ENCODE results near the gene C6orf132.
"Not testable (repeated sequence)": the region's sequence is repeated elsewhere in the genome, so short reads cannot be mapped to it uniquely, and the experiment has no call there.

C6orf132 gene

GRCh38 chr6:42152528-42153213 lies 10.3 kb upstream of the C6orf132 start:
- not testable (repeated sequence) for H3K27ac Mint-ChIP-seq; H3K36me3 Mint-ChIP-seq; H3K27me3 Mint-ChIP-seq; H3K4me3 Mint-ChIP-seq; H3K4me1 Mint-ChIP-seq (ENCODE audit: low read depth); H3K9me3 Mint-ChIP-seq (ENCODE audit: low read depth)

GRCh38 chr6:42152024-42152423 lies 9.6 kb upstream of the C6orf132 start:
- H3K27me3 Mint-ChIP-seq = no peaks in the 10 kb centered on the region
- H3K4me1 Mint-ChIP-seq (ENCODE audit: low read depth) = no peaks in the 10 kb centered on the region
- no peak overlapping the region for H3K27ac Mint-ChIP-seq

GRCh38 chr6:42150254-42150653 lies 7.8 kb upstream of the C6orf132 start:
- H3K36me3 Mint-ChIP-seq = no peaks in the 10 kb centered on the region
- H3K4me3 Mint-ChIP-seq = no peak overlapping the region
- no peak overlapping the region for H3K27ac Mint-ChIP-seq
- no peaks in the 10 kb centered on the region for H3K4me1 Mint-ChIP-seq (ENCODE audit: low read depth)
- H3K27me3 Mint-ChIP-seq = no peaks in the 10 kb centered on the region
- no peaks in the 10 kb centered on the region for H3K9me3 Mint-ChIP-seq (ENCODE audit: low read depth)

More at GRCh38 chr6:42152024-42152423, 9.6 kb upstream of the C6orf132 start:
- Mint-ChIP-seq H3K4me3 (no peak overlapping the region), H3K36me3 (no peaks in the 10 kb centered on the region), H3K9me3 (ENCODE audit: low read depth) (no peaks in the 10 kb centered on the region)

DNA sequence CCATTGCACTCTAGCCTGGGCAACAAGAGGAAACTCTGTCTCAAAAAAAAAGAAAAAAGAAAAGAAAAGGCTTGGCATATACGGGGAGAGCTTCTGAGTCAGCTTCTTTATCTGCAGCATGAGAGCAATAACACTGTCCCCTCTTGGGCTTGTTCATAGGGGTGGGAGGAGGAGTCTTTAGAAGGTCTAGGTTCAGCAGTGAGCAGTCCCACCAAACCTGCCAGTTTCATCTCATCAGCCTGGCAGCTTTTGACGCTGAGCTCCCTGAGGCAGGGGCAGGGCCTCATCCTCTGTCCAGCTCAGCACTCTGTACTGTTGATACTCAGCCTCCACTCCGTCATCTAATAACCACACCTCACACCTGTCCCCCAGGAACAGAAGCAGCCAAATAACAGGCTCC lies 5.6 kb upstream of the C6orf132 start:
- no peak overlapping the region for H3K27ac Mint-ChIP-seq
- peaks cover 8% of the 10 kb centered on the region for H3K27me3 Mint-ChIP-seq
- H3K36me3 Mint-ChIP-seq = peaks cover 2% of the 10 kb centered on the region
- peaks cover under 1% of the 10 kb centered on the region for H3K4me1 Mint-ChIP-seq (ENCODE audit: low read depth)
- H3K4me3 Mint-ChIP-seq = no peak overlapping the region
- no peaks in the 10 kb centered on the region for H3K9me3 Mint-ChIP-seq (ENCODE audit: low read depth)

DNA sequence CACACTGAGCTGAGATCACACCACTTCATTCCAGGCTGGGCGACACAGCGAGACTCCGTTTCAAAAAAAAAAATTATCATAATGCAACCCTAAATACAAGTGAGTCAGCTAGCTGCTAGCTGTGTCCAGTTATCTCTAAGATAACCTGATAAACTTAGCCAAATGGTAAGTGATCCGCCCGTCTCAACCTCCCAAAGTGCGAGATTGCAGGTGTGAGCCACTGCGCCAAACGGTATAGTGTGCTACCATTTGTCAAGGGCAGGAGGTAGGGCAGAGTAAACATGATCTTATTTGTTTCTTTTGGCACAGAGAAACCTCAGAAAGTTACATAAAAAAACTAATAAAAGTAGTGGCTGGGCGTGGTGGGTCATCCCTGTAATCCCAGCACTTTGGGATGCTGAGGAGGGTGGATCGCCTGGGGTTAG lies 4.7 kb upstream of the C6orf132 start:
- Mint-ChIP-seq H3K27me3 (peaks cover 12% of the 10 kb centered on the region), H3K9me3 (ENCODE audit: low read depth) (no peaks in the 10 kb centered on the region), H3K36me3 (peaks cover 2% of the 10 kb centered on the region), H3K4me1 (ENCODE audit: low read depth) (peaks cover 5% of the 10 kb centered on the region), H3K27ac (no peak overlapping the region), H3K4me3 (no peak overlapping the region)

GRCh38 chr6:42141603-42142117 lies 760 bp downstream of the C6orf132 start:
- no peaks in the 10 kb centered on the region for H3K9me3 Mint-ChIP-seq (ENCODE audit: low read depth)
- H3K4me3 Mint-ChIP-seq = peak overlapping the region; percentile 23

DNA sequence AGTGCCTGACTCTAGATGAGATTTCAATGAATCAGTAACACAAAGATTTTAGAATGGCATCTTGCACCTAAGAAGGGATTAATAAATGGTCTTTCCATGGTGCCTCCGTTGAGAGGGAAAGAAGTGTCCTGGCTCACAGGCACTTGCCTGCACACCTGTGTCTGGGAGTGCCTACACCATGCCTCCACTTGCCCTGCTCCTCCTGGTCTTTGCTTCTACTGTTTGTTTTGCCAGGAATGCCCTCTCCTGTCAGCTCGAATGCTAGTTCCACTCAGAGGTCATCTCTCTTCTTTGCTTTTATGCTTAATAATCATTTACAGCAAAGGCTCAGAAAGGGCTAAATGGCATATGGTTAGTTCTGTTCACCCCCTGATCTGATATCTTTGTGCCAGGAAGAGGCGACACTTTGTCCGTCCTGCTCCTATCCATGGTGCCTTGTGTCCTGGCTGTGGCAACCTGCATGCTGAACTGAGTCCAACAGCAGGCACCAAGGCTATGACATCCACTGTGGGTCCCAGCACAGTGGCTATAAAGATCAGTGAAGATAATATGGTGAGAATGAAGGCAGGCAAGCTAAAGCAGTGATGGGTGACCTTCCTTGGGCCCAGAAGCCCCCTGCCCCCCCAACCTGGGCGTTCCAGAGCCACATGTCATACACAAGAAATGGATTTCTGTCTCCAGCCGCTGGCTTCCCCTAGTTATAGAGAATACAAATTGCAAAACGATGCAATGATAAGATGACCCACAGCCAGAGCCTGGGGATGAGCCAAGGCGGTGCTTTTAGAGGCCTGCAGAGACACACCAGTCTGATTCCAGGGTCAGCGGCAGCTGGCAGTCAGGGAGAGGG lies 1.4 kb downstream of the C6orf132 start:
- H3K36me3 Mint-ChIP-seq = peaks cover 2% of the 10 kb centered on the region
- H3K9me3 Mint-ChIP-seq (ENCODE audit: low read depth) = no peaks in the 10 kb centered on the region
- H3K27me3 Mint-ChIP-seq = peaks cover 20% of the 10 kb centered on the region
- H3K4me1 Mint-ChIP-seq (ENCODE audit: low read depth) = peaks cover 14% of the 10 kb centered on the region
- H3K4me3 Mint-ChIP-seq = peak overlapping the region; percentile 51
- H3K27ac Mint-ChIP-seq = no peak overlapping the region

More at GRCh38 chr6:42141603-42142117, 760 bp downstream of the C6orf132 start:
- Mint-ChIP-seq H3K27me3 (peaks cover 20% of the 10 kb centered on the region), H3K36me3 (peaks cover 2% of the 10 kb centered on the region), H3K27ac (no peak overlapping the region), H3K4me1 (ENCODE audit: low read depth) (peaks cover 11% of the 10 kb centered on the region)

- Mint-ChIP-seq H3K27ac (no peak overlapping the region), H3K27me3 (peaks cover 20% of the 10 kb centered on the region), H3K36me3 (peaks cover 2% of the 10 kb centered on the region), H3K9me3 (ENCODE audit: low read depth) (no peaks in the 10 kb centered on the region), H3K4me3 (no peak overlapping the region), H3K4me1 (ENCODE audit: low read depth) (peaks cover 14% of the 10 kb centered on the region)
These were observed 2.4 kb downstream of the C6orf132 start for GRCh38 chr6:42140032-42140431.

DNA sequence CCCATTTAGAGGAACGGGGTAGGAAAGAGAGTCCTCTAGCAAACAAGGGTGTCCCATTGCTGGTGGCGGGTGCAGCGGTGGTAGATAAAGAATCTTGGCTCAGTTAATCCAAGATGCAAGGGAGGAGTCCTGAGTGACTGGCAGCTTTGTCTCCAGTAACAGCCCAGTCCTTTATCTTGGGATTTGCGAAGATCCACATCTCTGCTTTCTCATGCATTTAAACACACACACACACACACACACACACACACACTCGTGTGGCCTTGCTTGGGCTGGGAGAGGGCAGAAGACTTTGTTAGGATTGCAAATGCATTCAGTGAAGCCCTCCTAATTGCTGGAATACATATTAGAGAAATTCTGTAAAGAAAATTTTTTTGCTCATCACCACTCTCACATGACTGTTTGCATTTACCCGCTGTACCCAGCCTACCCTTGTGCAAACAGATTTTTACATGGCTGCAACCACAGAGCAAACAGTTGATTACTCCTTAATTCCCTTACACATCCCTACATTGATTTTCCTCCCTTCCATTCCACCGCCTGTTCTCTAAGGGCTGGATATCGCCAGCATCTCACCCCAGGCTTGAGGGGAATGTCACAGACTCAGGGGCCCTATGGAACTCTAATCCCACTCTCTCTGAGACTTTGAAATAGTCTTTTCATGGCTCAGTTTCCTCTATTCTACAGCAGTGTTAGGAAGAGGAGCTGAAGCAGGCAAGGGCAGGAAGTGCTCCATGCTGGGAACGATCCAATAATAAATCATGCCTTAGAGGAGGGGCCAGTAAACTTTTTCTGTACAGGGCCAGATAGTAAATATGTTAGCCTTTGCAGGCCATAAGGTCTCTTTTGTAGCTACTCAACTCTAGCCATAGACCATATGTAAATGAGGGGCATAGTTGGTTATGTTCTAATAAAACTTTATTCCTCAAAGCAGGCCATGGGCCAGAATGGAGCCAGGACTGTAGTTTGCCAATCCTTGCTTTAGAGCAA lies 3.5 kb downstream of the C6orf132 start:
- Mint-ChIP-seq H3K4me1 (ENCODE audit: low read depth) (peaks cover 14% of the 10 kb centered on the region), H3K9me3 (ENCODE audit: low read depth) (no peaks in the 10 kb centered on the region), H3K4me3 (no peak overlapping the region), H3K36me3 (peaks cover 1% of the 10 kb centered on the region), H3K27me3 (peaks cover 17% of the 10 kb centered on the region), H3K27ac (no peak overlapping the region)

- Mint-ChIP-seq H3K4me1 (ENCODE audit: low read depth) (peaks cover 14% of the 10 kb centered on the region), H3K27me3 (peaks cover 12% of the 10 kb centered on the region), H3K9me3 (ENCODE audit: low read depth) (no peaks in the 10 kb centered on the region), H3K36me3 (no peaks in the 10 kb centered on the region), H3K4me3 (no peak overlapping the region), H3K27ac (no peak overlapping the region)
These were observed 4.2 kb downstream of the C6orf132 start for GRCh38 chr6:42138190-42138589.

DNA sequence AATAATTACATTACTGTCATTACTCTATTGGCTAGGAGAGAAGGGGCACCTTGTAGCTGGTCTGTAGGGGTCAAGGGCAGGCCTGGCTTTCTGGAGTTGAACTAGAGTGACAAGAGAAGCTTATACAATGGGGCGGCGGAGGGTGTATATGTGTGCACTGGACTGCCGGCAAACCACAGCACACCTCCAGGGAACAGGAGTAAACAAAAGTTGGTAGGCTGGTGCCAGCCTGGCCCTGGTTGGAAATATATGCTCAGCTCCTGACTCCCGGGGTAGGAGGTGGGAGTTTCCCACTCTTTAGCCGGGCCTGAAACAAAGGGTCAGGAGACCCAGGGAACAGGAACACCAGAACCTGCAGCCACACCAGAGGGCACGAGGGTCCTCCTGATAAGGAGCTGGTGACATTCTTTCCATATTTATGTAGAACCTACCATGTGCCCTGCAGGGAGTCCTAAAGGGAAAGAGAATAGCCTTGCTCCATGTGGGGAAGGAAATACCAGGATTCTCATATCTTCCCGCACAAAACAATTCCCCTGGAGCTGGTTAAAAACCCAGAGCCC lies 5.1 kb downstream of the C6orf132 start:
- H3K27me3 Mint-ChIP-seq = peaks cover 8% of the 10 kb centered on the region
- no peak overlapping the region for H3K27ac Mint-ChIP-seq
- H3K9me3 Mint-ChIP-seq (ENCODE audit: low read depth) = no peaks in the 10 kb centered on the region
- no peaks in the 10 kb centered on the region for H3K36me3 Mint-ChIP-seq
- H3K4me1 Mint-ChIP-seq (ENCODE audit: low read depth) = peaks cover 9% of the 10 kb centered on the region
- H3K4me3 Mint-ChIP-seq = no peak overlapping the region

DNA sequence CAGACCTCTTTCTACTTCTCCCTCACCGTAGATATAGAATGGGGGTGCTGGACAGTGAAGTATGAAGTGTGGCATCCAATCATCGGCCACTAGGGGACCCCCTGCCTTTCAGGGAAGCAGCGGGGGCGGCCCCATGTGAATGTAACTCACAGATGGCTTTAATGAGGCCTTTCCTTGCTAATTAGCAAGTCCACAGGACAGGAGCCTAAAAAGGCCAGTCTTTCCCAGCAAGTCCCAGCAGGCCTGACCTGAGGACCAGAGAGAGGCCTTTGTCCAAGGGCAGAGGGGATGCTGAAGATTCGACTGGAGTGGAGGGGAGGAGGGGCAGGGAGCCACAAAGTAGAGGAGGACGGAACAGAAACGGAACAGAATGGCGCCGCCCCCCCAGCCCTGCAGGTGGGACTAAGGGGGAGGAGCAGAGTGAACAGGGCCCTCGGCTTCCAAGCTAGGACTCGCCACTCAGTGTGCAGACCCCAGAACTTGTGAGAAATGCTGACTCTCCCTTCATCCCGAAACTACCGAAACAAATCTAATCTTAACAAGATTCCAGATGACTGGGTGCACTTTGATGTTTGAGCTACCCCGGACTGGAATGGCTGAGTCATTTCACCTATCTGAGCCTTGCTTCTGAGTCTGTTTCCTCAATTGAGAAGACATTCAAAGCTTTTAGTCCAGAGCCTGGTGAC lies 5.8 kb downstream of the C6orf132 start:
- no peaks in the 10 kb centered on the region for H3K36me3 Mint-ChIP-seq
- H3K4me1 Mint-ChIP-seq (ENCODE audit: low read depth) = peaks cover 9% of the 10 kb centered on the region
- no peak overlapping the region for H3K4me3 Mint-ChIP-seq
- H3K27ac Mint-ChIP-seq = no peak overlapping the region
- H3K27me3 Mint-ChIP-seq = peaks cover 8% of the 10 kb centered on the region
- no peaks in the 10 kb centered on the region for H3K9me3 Mint-ChIP-seq (ENCODE audit: low read depth)

DNA sequence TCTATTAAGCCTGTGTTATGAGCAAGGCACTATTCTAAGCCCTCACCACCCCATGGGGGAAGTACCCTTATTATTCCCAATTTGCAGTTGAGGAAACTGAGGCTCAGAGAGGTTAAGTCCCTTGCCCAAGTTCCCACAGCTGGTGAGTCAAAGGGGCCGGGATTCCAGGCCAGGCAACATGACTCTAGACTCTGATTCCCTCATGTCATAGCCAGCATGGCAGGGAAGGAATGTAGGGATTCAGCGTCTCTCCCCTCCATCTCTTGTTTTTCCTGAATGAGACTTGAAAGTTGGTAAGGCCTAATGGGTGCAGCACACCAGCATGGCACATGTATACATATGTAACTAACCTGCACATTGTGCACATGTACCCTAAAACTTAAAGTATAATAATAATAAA lies 6.7 kb downstream of the C6orf132 start:
- Mint-ChIP-seq H3K27me3 (peaks cover 4% of the 10 kb centered on the region), H3K9me3 (ENCODE audit: low read depth) (no peaks in the 10 kb centered on the region), H3K27ac (no peak overlapping the region), H3K4me3 (no peak overlapping the region), H3K36me3 (no peaks in the 10 kb centered on the region), H3K4me1 (ENCODE audit: low read depth) (peaks cover 9% of the 10 kb centered on the region)

DNA sequence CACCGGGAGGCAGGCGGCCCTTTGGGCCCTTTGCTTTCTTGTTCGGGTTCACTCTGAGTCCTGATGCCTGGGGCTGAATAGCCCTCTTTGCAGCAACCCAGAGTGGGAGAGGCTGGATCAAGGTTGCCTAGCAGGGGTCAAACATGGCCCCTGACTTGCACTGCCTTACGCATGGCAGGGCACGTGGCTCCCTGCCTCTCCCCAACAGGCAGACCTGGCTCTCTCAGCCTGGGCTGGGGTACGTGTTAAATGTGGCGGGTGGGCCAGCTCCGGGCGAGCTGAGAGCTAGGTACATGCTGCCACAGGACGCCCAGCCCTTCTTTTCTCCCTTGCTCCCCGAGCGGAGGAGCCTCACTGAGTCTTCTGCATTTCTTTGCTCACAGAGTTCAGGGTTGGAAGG lies 7.3 kb downstream of the C6orf132 start:
- Mint-ChIP-seq H3K9me3 (ENCODE audit: low read depth) (no peaks in the 10 kb centered on the region), H3K36me3 (no peaks in the 10 kb centered on the region), H3K27me3 (no peaks in the 10 kb centered on the region), H3K27ac (no peak overlapping the region), H3K4me1 (ENCODE audit: low read depth) (peaks cover 9% of the 10 kb centered on the region), H3K4me3 (no peak overlapping the region)

All from activated naive CD8-positive, alpha-beta T cell (primary cell).